CD4-positive, alpha-beta T cell treated with Interleukin-4 for 4 hours (primary cell): ENCODE results near the gene GPX5.
A peak's percentile ranks its signal among the peaks of the same experiment; 100 is the strongest.
"Not testable (repeated sequence)": the region's sequence is repeated elsewhere in the genome, so short reads cannot be mapped to it uniquely, and the experiment has no call there.

ENCODE experiments used
- DNase-seq: peaks from one replicate; pipeline ENCODE4 v3.0.0-alpha.2; 2020

The GPX5 gene

GRCh38 chr6:28525496-28526039, at the start of gene GPX5:
Gene GPX5, plus strand, starts transcription at chr6:28525881. Its CDS starts 133 bp downstream, at chr6:28526014.
- DNase-seq, result no peak

GRCh38 chr6:28478518-28478917, 47.2 kb upstream of the GPX5 start:
- DNase-seq, result no peak

- DNase-seq, result no peak
Measured at GRCh38 chr6:28480253-28480932, 45.3 kb upstream of the GPX5 start.

- DNase-seq, result no peak
Measured at GRCh38 chr6:28485482-28485881, 40.2 kb upstream of the GPX5 start.

- DNase-seq, result no peak
Measured at GRCh38 chr6:28486533-28486932, 39.1 kb upstream of the GPX5 start.

- DNase-seq, result no peak
Measured at GRCh38 chr6:28486988-28487742, 38.5 kb upstream of the GPX5 start.

- DNase-seq, result peak; percentile 7
Measured at GRCh38 chr6:28488916-28489365, 36.7 kb upstream of the GPX5 start.

- DNase-seq, result no peak
Measured at GRCh38 chr6:28489366-28490204, 36.1 kb upstream of the GPX5 start.

GRCh38 chr6:28490205-28490890, 35.3 kb upstream of the GPX5 start:
- no peak for DNase-seq

GRCh38 chr6:28491984-28492317, 33.7 kb upstream of the GPX5 start:
- DNase-seq, result no peak

GRCh38 chr6:28496099-28496779, 29.4 kb upstream of the GPX5 start:
- DNase-seq, result no peak

- DNase-seq, result no peak
Measured at GRCh38 chr6:28497306-28497705, 28.4 kb upstream of the GPX5 start.

- no peak for DNase-seq
Measured at GRCh38 chr6:28497893-28498292, 27.8 kb upstream of the GPX5 start.

GRCh38 chr6:28501259-28501658, 24.4 kb upstream of the GPX5 start:
- no peak for DNase-seq

- DNase-seq, result not testable (repeated sequence)
Measured at GRCh38 chr6:28502136-28502535, 23.5 kb upstream of the GPX5 start.

GRCh38 chr6:28502709-28503305, 22.9 kb upstream of the GPX5 start:
- DNase-seq, result not testable (repeated sequence)

- DNase-seq, result no peak
Measured at GRCh38 chr6:28505733-28506132, 19.9 kb upstream of the GPX5 start.

GRCh38 chr6:28506807-28507475, 18.7 kb upstream of the GPX5 start:
- no peak for DNase-seq

GRCh38 chr6:28511628-28512300, 13.9 kb upstream of the GPX5 start:
- DNase-seq, result no peak

- DNase-seq, result not testable (repeated sequence)
Measured at GRCh38 chr6:28512387-28512786, 13.3 kb upstream of the GPX5 start.
